Neural cell (in vitro differentiated cells): Measurements from ENCODE around the gene COLGALT1. TPM values are rescaled to one million over a fixed set of nuclear protein-coding genes. Genes with fewer than 3 reads are reported as not detected.

ENCODE experiments used
- H2AFZ ChIP-seq: fragments of 200-600, 300-800 bp; sonication (generic), shearing (Covaris generic); 2 replicates; pipeline ENCODE4 v1.6.0; 2014; ENCODE audit warnings: low read depth, mild to moderate bottlenecking, antibody characterized with exemption, low read length, moderate library complexity
- H3F3A ChIP-seq: fragments of 200-600 bp; shearing (Covaris generic); 2 replicates; pipeline ENCODE4 v1.6.1; 2016; ENCODE audit warnings: mild to moderate bottlenecking, moderate library complexity, mixed read lengths, antibody characterized with exemption, low read length; ENCODE audit not compliant: insufficient read depth, poor library complexity, severe bottlenecking
- H3K27ac ChIP-seq: fragments of 200-600, 300-800 bp; sonication (generic), shearing (Covaris generic); 2 replicates; pipeline ENCODE4 v1.5.1; 2014; ENCODE audit warnings: mild to moderate bottlenecking, low read length, moderate library complexity
- H3K27me3 ChIP-seq: fragments of 300-800, 200-600 bp; sonication (generic), shearing (Covaris generic); 2 replicates; pipeline ENCODE4 v1.6.0; 2014; ENCODE audit warnings: mild to moderate bottlenecking, low read depth, low read length, moderate library complexity; ENCODE audit not compliant: insufficient read depth
- H3K36me3 ChIP-seq: fragments of 300-800, 200-600 bp; sonication (generic), shearing (Covaris generic); 2 replicates; pipeline ENCODE4 v1.5.1; 2014; ENCODE audit warnings: mild to moderate bottlenecking, antibody characterized with exemption, low read length, moderate library complexity; ENCODE audit not compliant: insufficient read depth
- H3K4me2 ChIP-seq: fragments of 300-800, 200-600 bp; sonication (generic), shearing (Covaris generic); 2 replicates; pipeline ENCODE4 v1.6.0; 2014; ENCODE audit warnings: mild to moderate bottlenecking, low read length
- H3K4me3 ChIP-seq: fragments of 300-800, 200-600 bp; sonication (generic), shearing (Covaris generic); 2 replicates; pipeline ENCODE4 v1.5.1; 2014; ENCODE audit warnings: mild to moderate bottlenecking, low read length, moderate library complexity
- H3K79me2 ChIP-seq: fragments of 200-600 bp; shearing (Covaris generic); replicated peaks from 2 replicates; pipeline ENCODE4 v1.6.0; 2014; ENCODE audit warnings: mild to moderate bottlenecking, low read length, moderate library complexity; ENCODE audit not compliant: insufficient read depth
- H3K9ac ChIP-seq: fragments of 300-800, 200-600 bp; sonication (generic), shearing (Covaris generic); 2 replicates; pipeline ENCODE4 v1.6.1; 2016; ENCODE audit warnings: mild to moderate bottlenecking, low read length, mixed read lengths
- H3K9me2 ChIP-seq: fragments of 200-600 bp; shearing (Covaris generic); 2 replicates; pipeline ENCODE4 v1.6.1; 2016; ENCODE audit warnings: mild to moderate bottlenecking, low read length, mixed read lengths; ENCODE audit not compliant: insufficient read depth
- H3K9me3 ChIP-seq: fragments of 200-600, 300-800 bp; sonication (generic), shearing (Covaris generic); 2 replicates; pipeline ENCODE4 v1.6.1; 2016; ENCODE audit warnings: mild to moderate bottlenecking, mixed run types, low read length, moderate library complexity, mixed read lengths
- H4K20me1 ChIP-seq: fragments of 200-600 bp; shearing (Covaris generic); 2 replicates; pipeline ENCODE4 v1.6.1; 2016; ENCODE audit warnings: mild to moderate bottlenecking, mixed run types; ENCODE audit not compliant: insufficient read depth
- CTCF ChIP-seq: fragments of 450-650 bp; IDR thresholded peaks from 2 replicates; pipeline ENCODE4 v1.5.1; 2014; ENCODE audit warnings: antibody characterized with exemption, mild to moderate bottlenecking, moderate library complexity; ENCODE audit not compliant: poor library complexity, severe bottlenecking
- EP300 ChIP-seq: fragments of 450-650 bp; conservative IDR thresholded peaks from 2 replicates; pipeline ENCODE4 v1.6.1; 2014; ENCODE audit warnings: antibody characterized with exemption, mild to moderate bottlenecking, moderate library complexity; ENCODE audit not compliant: poor library complexity, severe bottlenecking
- EZH2 ChIP-seq: fragments of 200-600, 300-800 bp; shearing (Covaris generic), sonication (generic); IDR thresholded peaks from 2 replicates; pipeline ENCODE4 v1.6.1; 2014; ENCODE audit warnings: antibody characterized with exemption, low read length, borderline replicate concordance, mild to moderate bottlenecking; ENCODE audit not compliant: insufficient read depth, poor library complexity, severe bottlenecking
- MXI1 ChIP-seq: fragments of 450-650 bp; conservative IDR thresholded peaks from 2 replicates; pipeline ENCODE4 v1.6.1; 2014; ENCODE audit warnings: antibody characterized with exemption, mild to moderate bottlenecking; ENCODE audit not compliant: poor library complexity, severe bottlenecking
- POLR2AphosphoS5 ChIP-seq: IDR thresholded peaks from 2 replicates; pipeline ENCODE4 v1.6.1; 2012
- RAD21 ChIP-seq: fragments of 450-650 bp; conservative IDR thresholded peaks from 2 replicates; pipeline ENCODE4 v1.6.1; 2014; ENCODE audit warnings: antibody characterized with exemption, mild to moderate bottlenecking, moderate library complexity
- REST ChIP-seq: IDR thresholded peaks from 2 replicates; pipeline ENCODE4 v1.6.1; 2012; ENCODE audit warnings: borderline replicate concordance
- SMC3 ChIP-seq: fragments of 450-650 bp; conservative IDR thresholded peaks from 2 replicates; pipeline ENCODE4 v1.6.1; 2014; ENCODE audit warnings: antibody characterized with exemption, mild to moderate bottlenecking, moderate library complexity; ENCODE audit not compliant: poor library complexity
- TAF1 ChIP-seq: IDR thresholded peaks from 2 replicates; pipeline ENCODE4 v1.6.1; 2012; ENCODE audit warnings: low read depth
- polyA plus RNA-seq: library from polyadenylated mRNA; depleted of rRNA; stranded (reverse); fragments of >200 nt; gene quantifications from 2 replicates; pipeline ENCODE4 v1.2.3, GENCODE V29; 2014

Gene COLGALT1
- polyA plus RNA-seq, 1 donor from 2014 or later: 18.8 TPM

GRCh38 chr19:17536955-17537354, 18.5 kb upstream of the COLGALT1 start:
- Histone ChIP-seq H3K27ac (no peak overlapping the region), H3K9me2 (no peaks in the 10 kb centered on the region), H3K4me3 (no peak overlapping the region), H3K79me2 (no peaks in the 10 kb centered on the region), H4K20me1 (no peaks in the 10 kb centered on the region), H2AFZ (no peak overlapping the region), H3K9ac (no peak overlapping the region), H3K4me2 (no peak overlapping the region), H3F3A (no peaks in the 10 kb centered on the region), H3K9me3 (no peaks in the 10 kb centered on the region), H3K27me3 (peaks cover 13% of the 10 kb centered on the region), H3K36me3 (no peaks in the 10 kb centered on the region)
- TF ChIP-seq POLR2AphosphoS5 (no peak), CTCF (no peak), RAD21 (no peak), EP300 (no peak), SMC3 (no peak), REST (no peak), EZH2 (no peak), MXI1 (no peak), TAF1 (no peak)

GRCh38 chr19:17538684-17539237, 16.7 kb upstream of the COLGALT1 start:
- Histone ChIP-seq H3K9me3 (no peaks in the 10 kb centered on the region), H3K4me2 (no peak overlapping the region), H3K27me3 (peaks cover 13% of the 10 kb centered on the region), H3K9ac (peak overlapping the region; percentile 60), H4K20me1 (no peaks in the 10 kb centered on the region), H3K79me2 (no peaks in the 10 kb centered on the region), H3K4me3 (peak overlapping the region; percentile 67), H3K9me2 (no peaks in the 10 kb centered on the region), H2AFZ (no peak overlapping the region), H3F3A (no peaks in the 10 kb centered on the region), H3K27ac (no peak overlapping the region), H3K36me3 (no peaks in the 10 kb centered on the region)
- TF ChIP-seq EZH2 (no peak), CTCF (no peak), REST (no peak), TAF1 (no peak), SMC3 (no peak), POLR2AphosphoS5 (no peak), RAD21 (no peak), EP300 (no peak), MXI1 (no peak)
